ENCODE measurements around the gene LRP2.

The LRP2 gene

GRCh38 chr2:169240405-169240804 lies 121.9 kb downstream of the LRP2 start:
- DNase-seq (ENCODE audit: low spot score): no peak

GRCh38 chr2:169237939-169238338 lies 124.4 kb downstream of the LRP2 start:
- no peak for DNase-seq (ENCODE audit: low spot score)

GRCh38 chr2:169237286-169237685 lies 125.0 kb downstream of the LRP2 start:
- no peak for DNase-seq (ENCODE audit: low spot score)

GRCh38 chr2:169232551-169233154 lies 129.7 kb downstream of the LRP2 start:
- no peak for DNase-seq (ENCODE audit: low spot score)

- DNase-seq (ENCODE audit: low spot score): no peak
Measured at GRCh38 chr2:169230204-169230603, 132.1 kb downstream of the LRP2 start.

- DNase-seq (ENCODE audit: low spot score): no peak
Measured at GRCh38 chr2:169229590-169229989, 132.7 kb downstream of the LRP2 start.

GRCh38 chr2:169225906-169226305 lies 136.4 kb downstream of the LRP2 start:
- DNase-seq (ENCODE audit: low spot score): no peak

GRCh38 chr2:169225233-169225750 lies 137.0 kb downstream of the LRP2 start:
- no peak for DNase-seq (ENCODE audit: low spot score)

GRCh38 chr2:169222665-169223064 lies 139.7 kb downstream of the LRP2 start:
- no peak for DNase-seq (ENCODE audit: low spot score)

- no peak for DNase-seq (ENCODE audit: low spot score)
Measured at GRCh38 chr2:169221745-169222369, 140.5 kb downstream of the LRP2 start.

GRCh38 chr2:169210917-169211316 lies 151.4 kb downstream of the LRP2 start:
- no peak for DNase-seq (ENCODE audit: low spot score)

GRCh38 chr2:169208026-169208425 lies 154.3 kb downstream of the LRP2 start:
- no peak for DNase-seq (ENCODE audit: low spot score)

GRCh38 chr2:169205176-169205575 lies 157.2 kb downstream of the LRP2 start:
- DNase-seq (ENCODE audit: low spot score): no peak

- no peak for DNase-seq (ENCODE audit: low spot score)
Measured at GRCh38 chr2:169203952-169204351, 158.4 kb downstream of the LRP2 start.

GRCh38 chr2:169200756-169201155 lies 161.6 kb downstream of the LRP2 start:
- DNase-seq (ENCODE audit: low spot score): no peak

GRCh38 chr2:169193618-169194017 lies 168.7 kb downstream of the LRP2 start:
- DNase-seq (ENCODE audit: low spot score): no peak

GRCh38 chr2:169190197-169190775 lies 172.0 kb downstream of the LRP2 start:
- DNase-seq (ENCODE audit: low spot score): no peak

- DNase-seq (ENCODE audit: low spot score): no peak
Measured at GRCh38 chr2:169189132-169189531, 173.2 kb downstream of the LRP2 start.

- DNase-seq (ENCODE audit: low spot score): no peak
Measured at GRCh38 chr2:169185711-169186110, 176.6 kb downstream of the LRP2 start.

GRCh38 chr2:169184074-169184473 lies 178.3 kb downstream of the LRP2 start:
- DNase-seq (ENCODE audit: low spot score): no peak

GRCh38 chr2:169182573-169182972 lies 179.8 kb downstream of the LRP2 start:
- DNase-seq (ENCODE audit: low spot score): no peak

GRCh38 chr2:169178804-169179390 lies 183.4 kb downstream of the LRP2 start:
- no peak for DNase-seq (ENCODE audit: low spot score)

GRCh38 chr2:169178364-169178763 lies 184.0 kb downstream of the LRP2 start:
- DNase-seq (ENCODE audit: low spot score): no peak

Measured in hematopoietic multipotent progenitor cell treated with erythropoietin and hydrocortisone succinate and interleukin-3 and kit ligand, for 17 days (in vitro differentiated cells).